Esophagus muscularis mucosa (tissue), 3 donors: ENCODE measurements around the gene MAN2A1.

ENCODE experiments used
- POLR2A ChIP-seq: fragments of 450-650 bp; IDR thresholded peaks from one replicate; pipeline ENCODE4 v1.6.1; 2017; ENCODE audit warnings: antibody characterized with exemption, moderate library complexity, mild to moderate bottlenecking, low read depth
- POLR2AphosphoS5 ChIP-seq, 2 donors: sonication (generic); formaldehyde crosslinking; IDR thresholded peaks; one replicate each; pipeline ENCODE4 v1.6.1; 2017; ENCODE audit warnings: antibody characterized with exemption in 2 of 2
- TF ChIP-seq, protein P1 (sequence below), 3 experiments: fragments of 200-600 bp in 2 of 3; fragments of 450-650 bp in 1 of 3; sonication (generic) in 2 of 3; IDR thresholded peaks; one replicate each; pipeline ENCODE4 v1.5.1; 2017 to 2019; ENCODE audit warnings: antibody characterized with exemption in 3 of 3, mild to moderate bottlenecking in 2 of 3, moderate library complexity in 1 of 3

DNA sequence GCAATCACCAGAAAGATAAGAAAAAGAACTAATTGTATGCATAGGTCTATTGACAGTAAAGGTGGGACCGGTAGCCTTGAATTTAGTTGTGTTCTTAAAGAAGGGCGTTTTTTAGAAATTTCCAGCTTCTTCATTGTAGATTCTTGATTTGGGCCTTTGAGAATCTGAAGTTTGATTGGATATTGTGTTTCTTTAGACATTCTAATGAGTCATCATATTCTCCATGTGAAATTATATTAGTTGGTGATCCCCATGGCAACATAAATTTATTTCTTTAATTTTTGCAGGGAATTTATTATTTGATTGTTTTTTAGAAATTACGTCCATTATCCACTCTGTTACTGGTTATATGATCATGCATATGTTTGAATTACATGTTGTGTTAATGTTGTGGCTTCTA lies 63.6 kb downstream of the MAN2A1 start:
- TF ChIP-seq, protein P1, sequence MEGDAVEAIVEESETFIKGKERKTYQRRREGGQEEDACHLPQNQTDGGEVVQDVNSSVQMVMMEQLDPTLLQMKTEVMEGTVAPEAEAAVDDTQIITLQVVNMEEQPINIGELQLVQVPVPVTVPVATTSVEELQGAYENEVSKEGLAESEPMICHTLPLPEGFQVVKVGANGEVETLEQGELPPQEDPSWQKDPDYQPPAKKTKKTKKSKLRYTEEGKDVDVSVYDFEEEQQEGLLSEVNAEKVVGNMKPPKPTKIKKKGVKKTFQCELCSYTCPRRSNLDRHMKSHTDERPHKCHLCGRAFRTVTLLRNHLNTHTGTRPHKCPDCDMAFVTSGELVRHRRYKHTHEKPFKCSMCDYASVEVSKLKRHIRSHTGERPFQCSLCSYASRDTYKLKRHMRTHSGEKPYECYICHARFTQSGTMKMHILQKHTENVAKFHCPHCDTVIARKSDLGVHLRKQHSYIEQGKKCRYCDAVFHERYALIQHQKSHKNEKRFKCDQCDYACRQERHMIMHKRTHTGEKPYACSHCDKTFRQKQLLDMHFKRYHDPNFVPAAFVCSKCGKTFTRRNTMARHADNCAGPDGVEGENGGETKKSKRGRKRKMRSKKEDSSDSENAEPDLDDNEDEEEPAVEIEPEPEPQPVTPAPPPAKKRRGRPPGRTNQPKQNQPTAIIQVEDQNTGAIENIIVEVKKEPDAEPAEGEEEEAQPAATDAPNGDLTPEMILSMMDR (IDR thresholded peaks at IDR 0.05) = no peak
- TF ChIP-seq POLR2AphosphoS5 (IDR thresholded peaks at IDR 0.05) (no peak), POLR2A (no peak)
